ENCODE data around the gene GAREM1.

The GAREM1 gene

DNA sequence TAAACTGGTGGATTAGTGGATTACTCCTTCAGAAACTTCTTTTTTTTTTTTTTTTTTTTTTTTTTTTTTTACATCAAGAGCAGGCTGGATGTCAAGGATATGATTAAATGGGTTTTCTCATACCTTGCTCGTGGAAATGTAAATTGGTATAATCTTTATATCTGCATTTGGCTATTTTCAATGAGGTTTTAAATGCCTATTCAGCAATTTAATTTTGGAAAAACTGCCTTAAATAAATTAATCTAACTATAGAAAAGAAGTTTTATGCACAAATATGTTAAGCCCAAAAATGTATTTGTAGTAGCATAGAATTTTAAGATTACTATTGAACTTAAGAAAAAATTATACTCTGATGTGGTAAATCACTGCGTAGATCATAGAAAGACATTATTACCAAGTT lies 11.4 kb upstream of the GAREM1 start:
- no peak for DNase-seq
- H2AFZ ChIP-seq (ENCODE audit: low read depth, low read length), result no peak overlapping the region
- no peaks in the 10 kb centered on the region for H3K79me2 ChIP-seq (ENCODE audit: insufficient read depth, low read length)
- no peak overlapping the region for H3K27ac ChIP-seq (ENCODE audit: low read length)
- no peaks in the 10 kb centered on the region for H3K36me3 ChIP-seq (ENCODE audit: insufficient read depth, low read length)
- no peak overlapping the region for H3K9ac ChIP-seq (ENCODE audit: low read depth, low read length)
- no peaks in the 10 kb centered on the region for H3K27me3 ChIP-seq (ENCODE audit: insufficient read depth, low read length, poor library complexity)
- no peaks in the 10 kb centered on the region for H3K9me3 ChIP-seq (ENCODE audit: insufficient read depth, low read length, severe bottlenecking)
- no peak overlapping the region for H3K4me3 ChIP-seq (ENCODE audit: low read depth in 1 of 2, low read length in 2 of 2)
- H3K4me1 ChIP-seq (ENCODE audit: insufficient read depth, low read length), result no peaks in the 10 kb centered on the region
- TF ChIP-seq, protein P1, sequence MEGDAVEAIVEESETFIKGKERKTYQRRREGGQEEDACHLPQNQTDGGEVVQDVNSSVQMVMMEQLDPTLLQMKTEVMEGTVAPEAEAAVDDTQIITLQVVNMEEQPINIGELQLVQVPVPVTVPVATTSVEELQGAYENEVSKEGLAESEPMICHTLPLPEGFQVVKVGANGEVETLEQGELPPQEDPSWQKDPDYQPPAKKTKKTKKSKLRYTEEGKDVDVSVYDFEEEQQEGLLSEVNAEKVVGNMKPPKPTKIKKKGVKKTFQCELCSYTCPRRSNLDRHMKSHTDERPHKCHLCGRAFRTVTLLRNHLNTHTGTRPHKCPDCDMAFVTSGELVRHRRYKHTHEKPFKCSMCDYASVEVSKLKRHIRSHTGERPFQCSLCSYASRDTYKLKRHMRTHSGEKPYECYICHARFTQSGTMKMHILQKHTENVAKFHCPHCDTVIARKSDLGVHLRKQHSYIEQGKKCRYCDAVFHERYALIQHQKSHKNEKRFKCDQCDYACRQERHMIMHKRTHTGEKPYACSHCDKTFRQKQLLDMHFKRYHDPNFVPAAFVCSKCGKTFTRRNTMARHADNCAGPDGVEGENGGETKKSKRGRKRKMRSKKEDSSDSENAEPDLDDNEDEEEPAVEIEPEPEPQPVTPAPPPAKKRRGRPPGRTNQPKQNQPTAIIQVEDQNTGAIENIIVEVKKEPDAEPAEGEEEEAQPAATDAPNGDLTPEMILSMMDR (IDR thresholded peaks at IDR 0.05; ENCODE audit: borderline replicate concordance, extremely low read depth, low read length, poor library complexity, severe bottlenecking), result no peak
- no peak for TF ChIP-seq EZH2 (IDR thresholded peaks at IDR 0.05; ENCODE audit: borderline replicate concordance, low read depth, low read length, severe bottlenecking)
- ATAC-seq (ENCODE audit: insufficient read depth, low read depth), result no peak
- no peaks in the 10 kb centered on the region for H4K20me1 ChIP-seq (ENCODE audit: insufficient read depth, low read length)
- H3K4me2 ChIP-seq (ENCODE audit: insufficient read depth, low read length), result no peak overlapping the region

DNA sequence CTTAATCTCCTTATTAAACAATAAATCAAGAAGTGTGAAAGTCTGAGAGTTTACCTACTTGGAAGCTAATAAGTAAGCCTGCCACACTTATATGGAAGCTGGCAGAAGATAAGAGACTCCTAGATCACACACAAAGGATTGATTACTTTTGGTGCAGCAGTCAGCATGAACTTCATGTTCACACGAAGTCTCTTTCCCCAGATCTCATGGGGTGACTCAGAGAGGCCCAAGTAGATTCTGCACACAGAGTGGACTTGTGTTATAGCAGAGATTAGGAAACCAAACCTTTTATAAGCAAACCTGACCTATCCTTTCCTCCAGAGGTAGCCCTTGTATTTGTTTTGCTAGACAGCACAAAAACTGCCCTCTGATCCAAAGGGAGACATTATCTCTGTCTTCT lies 9.9 kb upstream of the GAREM1 start:
- no peak overlapping the region for H3K27ac ChIP-seq (ENCODE audit: low read length)
- no peak overlapping the region for H3K4me2 ChIP-seq (ENCODE audit: insufficient read depth, low read length)
- no peak overlapping the region for H2AFZ ChIP-seq (ENCODE audit: low read depth, low read length)
- no peak for DNase-seq
- ATAC-seq (ENCODE audit: insufficient read depth, low read depth), result no peak
- TF ChIP-seq, protein P1 (IDR thresholded peaks at IDR 0.05; ENCODE audit: borderline replicate concordance, extremely low read depth, low read length, poor library complexity, severe bottlenecking), result no peak
- no peak for TF ChIP-seq EZH2 (IDR thresholded peaks at IDR 0.05; ENCODE audit: borderline replicate concordance, low read depth, low read length, severe bottlenecking)
- H3K9me3 ChIP-seq (ENCODE audit: insufficient read depth, low read length, severe bottlenecking), result no peaks in the 10 kb centered on the region
- H4K20me1 ChIP-seq (ENCODE audit: insufficient read depth, low read length), result no peaks in the 10 kb centered on the region
- H3K4me1 ChIP-seq (ENCODE audit: insufficient read depth, low read length), result no peaks in the 10 kb centered on the region
- no peaks in the 10 kb centered on the region for H3K36me3 ChIP-seq (ENCODE audit: insufficient read depth, low read length)
- H3K9ac ChIP-seq (ENCODE audit: low read depth, low read length), result no peak overlapping the region
- H3K79me2 ChIP-seq (ENCODE audit: insufficient read depth, low read length), result no peaks in the 10 kb centered on the region
- H3K4me3 ChIP-seq (ENCODE audit: low read depth in 1 of 2, low read length in 2 of 2), result no peak overlapping the region
- no peaks in the 10 kb centered on the region for H3K27me3 ChIP-seq (ENCODE audit: insufficient read depth, low read length, poor library complexity)

DNA sequence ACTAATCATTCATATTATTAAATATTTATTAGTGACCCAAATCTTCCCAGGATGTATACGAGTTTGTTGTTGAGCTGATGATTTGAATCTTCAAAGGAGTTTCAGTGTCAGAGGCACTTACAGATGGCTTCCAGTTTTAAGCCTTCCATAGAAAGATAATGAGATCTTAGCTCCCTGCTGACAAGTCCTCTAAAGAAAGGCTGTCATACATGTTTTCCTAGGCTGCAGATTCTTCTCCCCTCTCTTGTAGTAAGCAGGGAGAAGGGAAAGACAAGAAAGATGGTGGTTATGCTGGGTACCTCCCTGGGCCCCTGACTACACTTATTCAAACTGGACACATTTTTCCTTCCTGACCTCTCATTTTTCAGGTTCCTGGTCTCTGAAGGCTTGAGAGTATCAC lies 8.1 kb upstream of the GAREM1 start:
- H3K79me2 ChIP-seq (ENCODE audit: insufficient read depth, low read length), result no peaks in the 10 kb centered on the region
- DNase-seq (no peak), ATAC-seq (ENCODE audit: insufficient read depth, low read depth) (no peak)
- TF ChIP-seq, protein P1 (IDR thresholded peaks at IDR 0.05; ENCODE audit: borderline replicate concordance, extremely low read depth, low read length, poor library complexity, severe bottlenecking), result no peak
- TF ChIP-seq EZH2 (IDR thresholded peaks at IDR 0.05; ENCODE audit: borderline replicate concordance, low read depth, low read length, severe bottlenecking), result no peak
- no peaks in the 10 kb centered on the region for H3K9me3 ChIP-seq (ENCODE audit: insufficient read depth, low read length, severe bottlenecking)
- H4K20me1 ChIP-seq (ENCODE audit: insufficient read depth, low read length), result no peaks in the 10 kb centered on the region
- no peak overlapping the region for H3K27ac ChIP-seq (ENCODE audit: low read length)
- no peak overlapping the region for H3K9ac ChIP-seq (ENCODE audit: low read depth, low read length)
- H3K4me2 ChIP-seq (ENCODE audit: insufficient read depth, low read length), result no peak overlapping the region
- H3K36me3 ChIP-seq (ENCODE audit: insufficient read depth, low read length), result no peaks in the 10 kb centered on the region
- H2AFZ ChIP-seq (ENCODE audit: low read depth, low read length), result no peak overlapping the region
- H3K27me3 ChIP-seq (ENCODE audit: insufficient read depth, low read length, poor library complexity), result no peaks in the 10 kb centered on the region
- no peaks in the 10 kb centered on the region for H3K4me1 ChIP-seq (ENCODE audit: insufficient read depth, low read length)
- H3K4me3 ChIP-seq (ENCODE audit: low read depth in 1 of 2, low read length in 2 of 2), result no peak overlapping the region

DNA sequence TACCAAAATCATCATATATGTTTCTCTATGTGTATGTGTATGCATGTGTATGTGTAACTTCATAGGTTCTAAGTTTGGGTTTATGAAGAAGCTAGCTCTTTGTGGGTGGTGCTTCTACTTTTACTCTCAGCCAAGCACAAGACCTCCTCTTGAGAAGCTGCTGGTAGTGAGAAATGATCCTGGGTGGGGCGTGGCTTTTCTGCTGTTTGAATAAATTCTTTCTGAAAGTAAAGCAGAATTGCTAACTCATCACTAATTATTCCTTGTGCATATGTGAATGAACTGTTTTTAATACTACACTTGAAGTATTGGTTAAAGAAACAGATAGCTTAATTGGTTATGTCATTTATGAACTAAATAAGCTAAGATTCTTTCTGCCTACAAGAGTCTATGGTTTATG lies 7.6 kb upstream of the GAREM1 start:
- Histone ChIP-seq H3K9ac (ENCODE audit: low read depth, low read length) (no peak overlapping the region), H3K36me3 (ENCODE audit: insufficient read depth, low read length) (no peaks in the 10 kb centered on the region), H3K27ac (ENCODE audit: low read length) (no peak overlapping the region), H4K20me1 (ENCODE audit: insufficient read depth, low read length) (no peaks in the 10 kb centered on the region), H3K79me2 (ENCODE audit: insufficient read depth, low read length) (no peaks in the 10 kb centered on the region), H2AFZ (ENCODE audit: low read depth, low read length) (no peak overlapping the region), H3K4me1 (ENCODE audit: insufficient read depth, low read length) (no peaks in the 10 kb centered on the region), H3K4me2 (ENCODE audit: insufficient read depth, low read length) (no peak overlapping the region), H3K27me3 (ENCODE audit: insufficient read depth, low read length, poor library complexity) (no peaks in the 10 kb centered on the region), H3K4me3 (ENCODE audit: low read depth in 1 of 2, low read length in 2 of 2) (no peak overlapping the region), H3K9me3 (ENCODE audit: insufficient read depth, low read length, severe bottlenecking) (no peaks in the 10 kb centered on the region)
- no peak for ATAC-seq (ENCODE audit: insufficient read depth, low read depth)
- TF ChIP-seq EZH2 (IDR thresholded peaks at IDR 0.05; ENCODE audit: borderline replicate concordance, low read depth, low read length, severe bottlenecking), result no peak
- TF ChIP-seq, protein P1 (IDR thresholded peaks at IDR 0.05; ENCODE audit: borderline replicate concordance, extremely low read depth, low read length, poor library complexity, severe bottlenecking), result no peak
- no peak for DNase-seq

Measured in DND-41 (cell line).